ENCODE results near the gene RNF166.

The RNF166 gene

GRCh38 chr16:88650749-88651275, 55.4 kb downstream of the RNF166 start, which contains the start of gene CYBA:
Gene CYBA, minus strand, starts transcription at chr16:88651053. Its CDS starts 40 bp downstream, at chr16:88651013.
- DNase-seq = peak; percentile 78

GRCh38 chr16:88649924-88650748, 56.1 kb downstream of the RNF166 start:
- peak; percentile 25 for DNase-seq

GRCh38 chr16:88649195-88649923, 56.8 kb downstream of the RNF166 start:
- DNase-seq = no peak

- no peak for DNase-seq
These were observed 58.8 kb downstream of the RNF166 start for GRCh38 chr16:88647178-88648070.

Measured in stimulated activated naive CD4-positive, alpha-beta T cell treated with Interleukin-2 at 50 U/mL for 16 hours (primary cell).